Body of pancreas (tissue), 4 donors: Measurements from ENCODE around the gene KCTD21. TPM values are rescaled to one million over a fixed set of nuclear protein-coding genes. Genes with fewer than 3 reads are reported as not detected.
A peak's percentile ranks its signal among the peaks of the same experiment; 100 is the strongest.

Experiments
- ATAC-seq: fragments of 150-250 bp; one replicate; pipeline ENCODE4 v1.9.1; 2016
- DNase-seq, 4 donors: peaks; one replicate each; pipeline ENCODE4 v3.0.0-alpha.2; 2019
- H3K27ac ChIP-seq, 4 donors: fragments of 200-600 bp; sonication (generic); 1 replicate in 3 of 4; 2 replicates in 1 of 4; pipeline versions ENCODE4 v1.5.1 to v1.6.1; 2016 to 2019; ENCODE audit warnings: mild to moderate bottlenecking in 1 of 4, mixed read lengths in 1 of 4, moderate library complexity in 1 of 4
- H3K27me3 ChIP-seq, 2 donors: fragments of 200-600 bp; sonication (generic); one replicate each; pipeline ENCODE4 v1.6.0; 2016; ENCODE audit warnings: mild to moderate bottlenecking in 1 of 2
- H3K36me3 ChIP-seq, 2 donors: fragments of 200-600 bp; sonication (generic); replicated peaks in 1 of 2; 2 replicates each; pipeline ENCODE4 v1.5.1; 2016; ENCODE audit warnings: low read depth in 2 of 2; ENCODE audit not compliant: insufficient read depth in 1 of 2
- H3K4me1 ChIP-seq: fragments of 200-600 bp; sonication (generic); one replicate; pipeline ENCODE4 v1.6.0; 2016
- H3K4me3 ChIP-seq, 2 donors: fragments of 200-600 bp; sonication (generic); 1 replicate in 1 of 2; 2 replicates in 1 of 2; pipeline ENCODE4 v1.5.1; 2016 to 2019
- H3K9me3 ChIP-seq, 3 donors: fragments of 200-600 bp; sonication (generic); 1 replicate in 2 of 3; 2 replicates in 1 of 3; pipeline ENCODE4 v1.5.1; 2016
- POLR2A ChIP-seq, 3 donors: fragments of 450-650 bp; IDR thresholded peaks; one replicate each; pipeline ENCODE4 v1.6.1; 2016; ENCODE audit warnings: antibody characterized with exemption in 3 of 3, mild to moderate bottlenecking in 2 of 3
- WGBS, 2 donors: methylation state at CpG; one replicate each; pipeline ENCODE4 v1.1.5; 2017; 5-methylcytosine and 5-hydroxymethylcytosine counted together
- intact Hi-C: fragments of 100-400 bp; cut with DNase I; formaldehyde crosslinking; loops from one replicate; pipeline ENCODE4 v1.15.1; 2023
- total RNA-seq, 2 donors: library from RNA; depleted of rRNA; stranded (reverse); fragments of >200 nt; gene quantifications; one replicate each; pipeline ENCODE4 v1.1.0, GENCODE V29; 2016
- TF ChIP-seq, protein P1 (sequence below), 7 experiments: fragments of 450-650 bp in 4 of 7; fragments of 200-600 bp in 3 of 7; sonication (generic) in 3 of 7; IDR thresholded peaks; one replicate each; pipeline ENCODE4 v1.5.1; 2016 to 2019; ENCODE audit warnings: antibody characterized with exemption in 7 of 7

The KCTD21 gene
- total RNA-seq, 2 donors from 2014 or later: 4.6 to 5.4 TPM

GRCh38 chr11:78216021-78216420 lies 27.6 kb upstream of the KCTD21 start:
- ATAC-seq (no peak), DNase-seq (no peak)
- Histone ChIP-seq H3K36me3 (peaks cover 2% of the 10 kb centered on the region in 2 donors), H3K4me3 (no peak overlapping the region), H3K27ac (no peak overlapping the region), H3K4me1 (no peaks in the 10 kb centered on the region), H3K9me3 (no peaks in the 10 kb centered on the region), H3K27me3 (no peaks in the 10 kb centered on the region)
- TF ChIP-seq POLR2A (IDR thresholded peaks at IDR 0.05): no peak
- TF ChIP-seq, protein P1, sequence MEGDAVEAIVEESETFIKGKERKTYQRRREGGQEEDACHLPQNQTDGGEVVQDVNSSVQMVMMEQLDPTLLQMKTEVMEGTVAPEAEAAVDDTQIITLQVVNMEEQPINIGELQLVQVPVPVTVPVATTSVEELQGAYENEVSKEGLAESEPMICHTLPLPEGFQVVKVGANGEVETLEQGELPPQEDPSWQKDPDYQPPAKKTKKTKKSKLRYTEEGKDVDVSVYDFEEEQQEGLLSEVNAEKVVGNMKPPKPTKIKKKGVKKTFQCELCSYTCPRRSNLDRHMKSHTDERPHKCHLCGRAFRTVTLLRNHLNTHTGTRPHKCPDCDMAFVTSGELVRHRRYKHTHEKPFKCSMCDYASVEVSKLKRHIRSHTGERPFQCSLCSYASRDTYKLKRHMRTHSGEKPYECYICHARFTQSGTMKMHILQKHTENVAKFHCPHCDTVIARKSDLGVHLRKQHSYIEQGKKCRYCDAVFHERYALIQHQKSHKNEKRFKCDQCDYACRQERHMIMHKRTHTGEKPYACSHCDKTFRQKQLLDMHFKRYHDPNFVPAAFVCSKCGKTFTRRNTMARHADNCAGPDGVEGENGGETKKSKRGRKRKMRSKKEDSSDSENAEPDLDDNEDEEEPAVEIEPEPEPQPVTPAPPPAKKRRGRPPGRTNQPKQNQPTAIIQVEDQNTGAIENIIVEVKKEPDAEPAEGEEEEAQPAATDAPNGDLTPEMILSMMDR (IDR thresholded peaks at IDR 0.05): no peak
- intact Hi-C loops: no loop called here
- WGBS, 2 donors: 80 to 83% methylated on average over 3 of the region's 3 CpGs

GRCh38 chr11:78214331-78215194 lies 26.1 kb upstream of the KCTD21 start:
- no peaks in the 10 kb centered on the region for H3K4me1 ChIP-seq
- no peaks in the 10 kb centered on the region for H3K9me3 ChIP-seq
- intact Hi-C loops: no loop called here
- H3K36me3 ChIP-seq: peaks cover 2 to 8% of the 10 kb centered on the region in 2 donors
- no peaks in the 10 kb centered on the region for H3K27me3 ChIP-seq
- H3K4me3 ChIP-seq: no peak overlapping the region
- H3K27ac ChIP-seq: no peak overlapping the region
- no peak for ATAC-seq
- 70 to 87% methylated on average over 11 to 12 of the region's 12 CpGs for WGBS, 2 donors
- no peak for DNase-seq
- TF ChIP-seq POLR2A (IDR thresholded peaks at IDR 0.05): no peak
- TF ChIP-seq, protein P1 (IDR thresholded peaks at IDR 0.05): no peak

DNA sequence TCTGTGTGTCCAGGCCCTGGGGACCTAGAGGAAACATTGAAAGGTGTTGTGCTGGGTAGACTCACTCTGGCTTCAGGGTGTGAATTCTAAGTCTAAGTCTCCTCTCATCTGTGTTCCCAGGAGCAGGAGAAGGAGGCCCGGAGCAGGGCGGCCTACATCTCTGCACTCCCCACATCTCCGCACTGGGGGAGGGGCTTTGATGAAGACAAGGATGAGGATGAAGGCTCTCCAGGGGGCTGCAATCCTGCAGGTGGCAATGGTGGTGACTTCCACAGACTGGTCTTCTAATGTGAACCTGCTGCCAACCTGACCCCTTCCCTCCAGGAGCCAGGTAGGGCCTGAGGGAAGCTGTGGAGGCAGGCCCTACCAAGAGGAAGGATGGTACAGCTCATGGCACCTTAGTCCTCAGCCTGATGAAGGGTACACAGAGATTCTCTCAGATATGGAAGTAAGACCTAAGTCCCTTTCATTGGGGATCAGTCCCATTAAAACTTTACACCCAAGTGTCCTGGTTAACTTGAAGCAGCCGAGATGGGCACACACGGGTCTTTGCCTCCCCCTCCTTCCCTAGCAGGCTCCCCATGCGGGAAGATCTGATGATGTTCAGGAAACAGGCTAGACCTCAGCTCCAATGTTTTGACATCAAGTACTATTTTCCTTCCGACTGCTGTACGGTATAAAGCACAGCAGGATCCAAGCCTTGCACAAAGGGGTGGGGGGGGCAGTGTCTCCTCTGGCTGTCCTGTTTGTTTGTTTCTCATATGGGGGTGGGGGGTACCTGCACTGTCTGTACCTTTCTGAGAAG lies 25.3 kb upstream of the KCTD21 start:
- TF ChIP-seq, protein P1 (IDR thresholded peaks at IDR 0.05): no peak
- no peak for TF ChIP-seq POLR2A (IDR thresholded peaks at IDR 0.05)
- Histone ChIP-seq H3K36me3 (peaks cover under 1 to 5% of the 10 kb centered on the region in 2 donors), H3K27me3 (no peaks in the 10 kb centered on the region), H3K4me1 (no peaks in the 10 kb centered on the region), H3K27ac (no peak overlapping the region), H3K4me3 (no peak overlapping the region), H3K9me3 (no peaks in the 10 kb centered on the region)
- WGBS, 2 donors: 79 to 90% methylated on average over 5 to 8 of the region's 8 CpGs
- ATAC-seq (no peak), DNase-seq (peak in 1 of 4 donors; percentile 8)
- intact Hi-C loops: no loop called here

DNA sequence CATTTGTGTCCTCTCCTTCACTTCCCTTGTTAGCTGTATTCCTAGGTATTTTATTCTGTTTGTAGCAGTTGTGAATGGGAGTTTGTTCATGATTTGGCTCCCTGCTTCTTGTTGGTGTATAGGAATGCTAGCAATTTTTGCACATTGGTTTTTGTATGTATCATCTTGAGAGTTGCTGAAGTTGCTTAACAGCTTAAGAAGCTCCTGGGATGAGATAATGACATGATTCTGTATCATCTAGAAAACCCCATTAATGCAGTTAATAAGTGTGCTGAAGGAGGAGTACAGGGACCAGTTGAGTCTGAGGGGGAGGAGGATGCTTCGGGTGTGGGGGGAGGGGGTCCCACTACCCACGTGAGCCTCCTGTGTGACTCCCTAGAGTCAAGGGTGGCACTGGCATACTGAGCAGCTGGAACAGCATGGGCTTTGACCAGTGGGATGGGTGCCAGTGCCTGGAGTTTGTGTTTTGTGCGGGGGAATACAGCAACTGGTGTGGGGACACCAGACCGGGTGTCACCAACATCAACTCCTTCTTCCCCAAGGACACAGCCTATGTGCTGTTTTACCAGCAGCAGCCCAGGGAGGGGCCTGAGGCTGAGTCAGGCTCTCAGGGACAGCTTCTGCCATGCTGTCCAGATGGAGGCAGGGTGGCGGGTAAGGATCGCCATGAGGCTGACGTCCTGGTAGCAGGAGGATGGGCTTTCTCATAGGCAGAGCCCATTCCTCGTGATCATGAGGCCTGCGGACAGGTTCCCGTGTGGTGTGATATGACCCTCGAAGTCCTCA lies 24.4 kb upstream of the KCTD21 start:
- TF ChIP-seq POLR2A (IDR thresholded peaks at IDR 0.05): no peak
- TF ChIP-seq, protein P1 (IDR thresholded peaks at IDR 0.05): no peak
- Histone ChIP-seq H3K4me3 (no peak overlapping the region), H3K27ac (no peak overlapping the region), H3K4me1 (no peaks in the 10 kb centered on the region), H3K36me3 (peaks cover 0 to 5% of the 10 kb centered on the region in 2 donors), H3K9me3 (no peaks in the 10 kb centered on the region), H3K27me3 (no peaks in the 10 kb centered on the region)
- 82 to 83% methylated on average over 9 to 10 of the region's 11 CpGs for WGBS, 2 donors
- intact Hi-C loops: no loop called here
- DNase-seq (peak in 1 of 4 donors; percentile 14), ATAC-seq (no peak)
